Neutrophil (primary cell): ENCODE measurements around the gene PRB2.
"Not testable (repeated sequence)": the region's sequence is repeated elsewhere in the genome, so short reads cannot be mapped to it uniquely, and the experiment has no call there.

Experiments
- H3K27ac ChIP-seq: fragments of 200-600 bp; sonication (generic); 2 replicates; pipeline ENCODE4 v1.5.1; 2016; ENCODE audit warnings: mild to moderate bottlenecking, moderate library complexity
- H3K27me3 ChIP-seq: fragments of 200-600 bp; sonication (generic); 2 replicates; pipeline ENCODE4 v1.6.0; 2016; ENCODE audit warnings: mild to moderate bottlenecking
- H3K36me3 ChIP-seq: fragments of 200-600 bp; sonication (generic); 2 replicates; pipeline ENCODE4 v1.5.1; 2017
- H3K4me1 ChIP-seq, 2 experiments: fragments of 200-600 bp in 1 of 2; sonication (generic) in 1 of 2; 1 replicate in 1 of 2; 2 replicates in 1 of 2; pipeline versions ENCODE4 v1.5.1 to v1.6.1; 2013 to 2016; ENCODE audit warnings: low read depth in 1 of 2, low read length in 1 of 2, mild to moderate bottlenecking in 1 of 2, moderate library complexity in 1 of 2; ENCODE audit not compliant: control insufficient read depth in 1 of 2, insufficient read depth in 1 of 2
- H3K4me3 ChIP-seq, 2 experiments: fragments of 200-600 bp in 1 of 2; sonication (generic) in 1 of 2; 1 replicate in 1 of 2; 2 replicates in 1 of 2; pipeline ENCODE4 v1.5.1; 2013 to 2016; ENCODE audit warnings: low read depth in 1 of 2, low read length in 1 of 2, mild to moderate bottlenecking in 1 of 2, moderate library complexity in 1 of 2
- H3K9me3 ChIP-seq: fragments of 200-600 bp; sonication (generic); 2 replicates; pipeline ENCODE4 v1.5.1; 2016
- TF ChIP-seq, protein P1 (sequence below): fragments of 200-600 bp; sonication (generic); IDR thresholded peaks from 2 replicates; pipeline ENCODE4 v1.5.1; 2016; ENCODE audit warnings: antibody characterized with exemption

PRB2 gene

DNA sequence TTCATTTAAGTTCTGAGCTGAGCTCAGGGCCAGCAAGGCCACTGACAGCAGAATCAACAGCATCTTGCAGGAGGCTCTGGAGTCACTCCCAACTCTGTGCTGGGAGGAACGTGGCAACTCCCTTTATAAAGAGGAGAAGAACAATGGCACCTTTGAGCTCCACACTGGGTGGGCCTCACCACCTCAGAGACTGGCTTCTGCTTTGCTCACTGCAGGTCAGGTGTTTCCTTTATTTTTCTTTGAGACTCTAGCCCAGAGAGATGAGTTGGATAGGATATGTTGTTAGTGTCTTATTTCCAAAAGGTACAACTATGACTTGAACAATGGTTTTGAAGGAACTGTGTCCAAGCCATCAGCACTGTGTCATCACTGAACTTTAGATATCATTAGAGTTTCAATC is at the start of gene PRB2:
Gene PRB2, minus strand, starts transcription at position 101 of the 400 bp plus-strand sequence. Its CDS starts 38 bp downstream, at position 63.
- H3K4me1 ChIP-seq: peaks cover 9 to 14% of the 10 kb centered on the region in 2 experiments
- H3K27ac ChIP-seq, H3K9me3 ChIP-seq, H3K27me3 ChIP-seq, H3K4me3 ChIP-seq, H3K36me3 ChIP-seq: not testable (repeated sequence)

DNA sequence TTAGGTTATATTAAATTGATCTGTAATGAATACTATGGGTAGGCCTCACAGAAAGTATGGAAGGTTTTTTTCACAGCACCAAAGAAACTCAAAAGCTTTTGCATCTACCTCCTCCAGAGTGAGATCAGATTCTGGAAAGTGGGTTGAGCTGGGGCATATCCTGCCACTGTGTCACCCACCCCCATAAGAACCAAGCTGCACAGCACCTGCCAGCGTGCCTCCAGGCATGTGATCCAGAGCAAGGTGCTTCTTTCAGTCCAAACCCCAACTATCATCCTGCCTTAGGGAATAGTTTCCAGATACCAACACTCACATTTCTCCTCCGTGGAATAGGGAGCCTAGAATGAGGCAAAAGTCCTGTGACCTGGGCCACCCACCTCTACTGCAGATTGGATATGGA is 42.6 kb upstream of the PRB2 start:
- no peak overlapping the region for H3K4me3 ChIP-seq
- H3K36me3 ChIP-seq: no peaks in the 10 kb centered on the region
- H3K27ac ChIP-seq: no peak overlapping the region
- no peaks in the 10 kb centered on the region for H3K27me3 ChIP-seq
- TF ChIP-seq, protein P1, sequence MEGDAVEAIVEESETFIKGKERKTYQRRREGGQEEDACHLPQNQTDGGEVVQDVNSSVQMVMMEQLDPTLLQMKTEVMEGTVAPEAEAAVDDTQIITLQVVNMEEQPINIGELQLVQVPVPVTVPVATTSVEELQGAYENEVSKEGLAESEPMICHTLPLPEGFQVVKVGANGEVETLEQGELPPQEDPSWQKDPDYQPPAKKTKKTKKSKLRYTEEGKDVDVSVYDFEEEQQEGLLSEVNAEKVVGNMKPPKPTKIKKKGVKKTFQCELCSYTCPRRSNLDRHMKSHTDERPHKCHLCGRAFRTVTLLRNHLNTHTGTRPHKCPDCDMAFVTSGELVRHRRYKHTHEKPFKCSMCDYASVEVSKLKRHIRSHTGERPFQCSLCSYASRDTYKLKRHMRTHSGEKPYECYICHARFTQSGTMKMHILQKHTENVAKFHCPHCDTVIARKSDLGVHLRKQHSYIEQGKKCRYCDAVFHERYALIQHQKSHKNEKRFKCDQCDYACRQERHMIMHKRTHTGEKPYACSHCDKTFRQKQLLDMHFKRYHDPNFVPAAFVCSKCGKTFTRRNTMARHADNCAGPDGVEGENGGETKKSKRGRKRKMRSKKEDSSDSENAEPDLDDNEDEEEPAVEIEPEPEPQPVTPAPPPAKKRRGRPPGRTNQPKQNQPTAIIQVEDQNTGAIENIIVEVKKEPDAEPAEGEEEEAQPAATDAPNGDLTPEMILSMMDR: no peak
- no peaks in the 10 kb centered on the region for H3K4me1 ChIP-seq
- H3K9me3 ChIP-seq: no peaks in the 10 kb centered on the region

DNA sequence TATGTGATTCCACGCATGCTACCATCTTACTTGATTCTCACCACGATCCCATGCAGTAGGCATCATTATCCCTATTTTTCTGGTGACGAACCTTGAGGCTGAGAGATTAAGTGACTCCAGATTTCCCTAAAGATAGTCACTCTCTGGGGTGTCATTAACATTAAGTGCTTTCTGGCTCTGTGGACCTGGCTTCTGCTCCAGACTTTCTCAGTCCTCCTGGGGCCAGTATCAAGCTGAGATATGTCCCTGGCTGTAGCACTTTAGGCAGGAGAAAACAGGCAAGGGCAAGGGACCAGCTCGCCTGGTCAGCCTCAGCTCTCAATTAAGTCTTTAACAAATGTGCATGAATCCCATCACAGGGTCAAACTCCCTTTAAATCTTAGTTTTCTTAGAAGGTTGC is 38.3 kb upstream of the PRB2 start:
- no peaks in the 10 kb centered on the region for H3K4me1 ChIP-seq
- H3K27ac ChIP-seq: no peak overlapping the region
- no peak overlapping the region for H3K4me3 ChIP-seq
- TF ChIP-seq, protein P1: no peak
- H3K9me3 ChIP-seq: no peaks in the 10 kb centered on the region
- no peaks in the 10 kb centered on the region for H3K36me3 ChIP-seq
- no peaks in the 10 kb centered on the region for H3K27me3 ChIP-seq

DNA sequence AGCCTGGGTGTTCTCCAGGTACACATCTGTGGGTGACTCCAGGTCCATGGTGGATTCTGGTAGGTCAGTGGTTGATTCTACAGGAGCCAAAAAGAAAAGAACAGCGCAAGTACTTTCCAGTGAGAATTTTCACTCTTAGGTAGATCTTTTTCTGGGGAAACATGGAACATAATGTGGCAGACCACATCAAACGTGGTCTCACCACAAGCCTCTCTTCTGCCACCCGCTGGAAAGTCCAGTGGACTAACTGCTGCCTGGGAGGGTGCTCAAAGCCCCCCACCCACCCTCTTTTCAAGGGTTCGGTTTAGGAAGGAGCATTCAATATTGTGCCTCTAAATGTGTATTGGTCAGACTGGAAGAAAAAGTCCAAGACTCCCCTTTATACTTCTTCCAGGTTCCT is 36.1 kb upstream of the PRB2 start:
- no peaks in the 10 kb centered on the region for H3K36me3 ChIP-seq
- H3K27me3 ChIP-seq: no peaks in the 10 kb centered on the region
- TF ChIP-seq, protein P1: no peak
- H3K9me3 ChIP-seq: no peaks in the 10 kb centered on the region
- no peak overlapping the region for H3K27ac ChIP-seq
- no peak overlapping the region for H3K4me3 ChIP-seq
- no peaks in the 10 kb centered on the region for H3K4me1 ChIP-seq

DNA sequence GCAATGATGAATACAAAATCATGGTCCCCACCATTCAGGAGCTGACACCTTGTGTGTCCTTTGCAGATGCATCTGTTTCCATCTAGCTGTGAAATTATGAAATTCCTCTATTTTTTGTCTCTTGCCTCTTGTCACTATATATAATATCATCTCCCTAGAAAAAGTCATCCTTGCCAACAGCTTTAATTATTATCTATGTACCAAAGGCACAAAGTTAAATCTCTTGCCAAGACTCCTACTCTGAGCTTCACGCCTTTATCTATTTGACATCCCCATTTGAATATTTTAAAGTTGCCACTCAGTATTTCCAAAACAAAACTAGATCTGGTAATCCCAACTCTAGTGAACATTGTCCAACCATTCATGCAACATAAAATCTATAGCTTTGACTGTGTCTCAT is 32.0 kb upstream of the PRB2 start:
- Histone ChIP-seq H3K36me3 (no peaks in the 10 kb centered on the region), H3K9me3 (no peaks in the 10 kb centered on the region), H3K27ac (no peak overlapping the region), H3K4me1 (no peaks in the 10 kb centered on the region), H3K4me3 (no peak overlapping the region), H3K27me3 (no peaks in the 10 kb centered on the region)
- TF ChIP-seq, protein P1: no peak

DNA sequence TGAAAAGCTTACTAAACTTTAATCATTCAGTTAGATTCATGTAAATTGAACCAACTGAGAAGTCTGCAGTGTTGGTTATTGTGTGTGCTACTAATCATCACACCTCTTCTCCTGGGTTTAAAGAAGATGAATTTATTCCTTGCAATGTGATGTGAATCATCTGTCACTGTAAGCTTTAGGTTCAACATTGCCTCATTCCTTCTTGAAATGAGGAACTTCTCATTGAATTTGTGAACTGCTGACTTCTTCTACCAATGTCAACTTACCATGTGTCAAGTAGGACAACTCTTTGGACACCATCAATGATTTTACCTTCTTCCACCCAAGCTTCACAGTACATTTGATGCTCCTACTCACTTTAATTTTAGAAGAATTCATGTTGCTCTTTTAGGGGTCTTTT is 17.4 kb upstream of the PRB2 start:
- TF ChIP-seq, protein P1: no peak
- H3K36me3 ChIP-seq: no peaks in the 10 kb centered on the region
- H3K9me3 ChIP-seq: no peaks in the 10 kb centered on the region
- H3K27ac ChIP-seq: no peak overlapping the region
- no peak overlapping the region for H3K4me3 ChIP-seq
- no peaks in the 10 kb centered on the region for H3K27me3 ChIP-seq
- no peaks in the 10 kb centered on the region for H3K4me1 ChIP-seq
